HG03439 (cell line): ENCODE results near the gene PLCL1.

Source experiments
- ATAC-seq: cut with Tn5 transposase; IDR thresholded peaks from one replicate; pipeline ENCODE4 v1.9.1; 2021; ENCODE audit warnings: mild to moderate bottlenecking, moderate library complexity; ENCODE audit not compliant: unreplicated experiment

Gene PLCL1

DNA sequence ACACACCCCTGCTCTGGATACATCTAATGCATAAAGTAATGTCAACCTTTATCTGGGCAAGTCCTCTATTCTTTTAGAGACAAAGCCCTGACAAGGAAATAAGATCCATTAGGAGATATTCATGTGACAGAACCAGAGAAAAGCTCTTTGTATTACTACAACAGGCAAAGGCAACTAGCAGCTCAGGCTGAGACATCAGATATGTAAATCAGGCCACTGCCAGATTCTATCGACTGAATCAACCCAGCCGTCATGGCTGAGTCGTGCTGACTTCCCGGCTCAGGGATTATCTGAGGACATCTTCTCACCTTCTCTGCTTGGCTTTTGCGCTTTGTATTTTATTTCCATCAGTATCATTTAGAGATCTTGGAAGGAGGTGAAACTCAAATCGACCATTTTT lies 294.5 kb downstream of the PLCL1 start:
- ATAC-seq = no peak

DNA sequence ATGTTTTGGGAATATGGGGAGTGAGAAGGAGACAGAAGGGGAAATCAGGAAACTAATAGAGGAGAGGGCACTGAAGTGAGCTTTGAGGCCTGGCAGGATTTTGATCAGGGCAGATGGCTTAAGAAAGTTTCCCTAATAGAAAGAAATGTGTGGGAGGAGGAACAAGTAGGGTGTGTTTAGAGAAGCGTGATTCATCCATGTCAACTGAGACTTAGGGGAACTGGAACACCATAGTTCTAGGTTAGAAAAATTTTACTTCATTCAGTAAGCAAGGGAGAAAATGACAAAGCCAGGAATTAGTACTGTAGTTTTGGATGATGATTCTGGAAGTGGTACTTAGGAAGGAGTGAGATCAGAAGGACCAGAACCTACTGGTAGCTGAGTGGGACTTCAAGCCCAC lies 296.0 kb downstream of the PLCL1 start:
- no peak for ATAC-seq

GRCh38 chr2:198101688-198102087 lies 297.3 kb downstream of the PLCL1 start:
- ATAC-seq = no peak

GRCh38 chr2:198102120-198102519 lies 297.7 kb downstream of the PLCL1 start:
- ATAC-seq = no peak

DNA sequence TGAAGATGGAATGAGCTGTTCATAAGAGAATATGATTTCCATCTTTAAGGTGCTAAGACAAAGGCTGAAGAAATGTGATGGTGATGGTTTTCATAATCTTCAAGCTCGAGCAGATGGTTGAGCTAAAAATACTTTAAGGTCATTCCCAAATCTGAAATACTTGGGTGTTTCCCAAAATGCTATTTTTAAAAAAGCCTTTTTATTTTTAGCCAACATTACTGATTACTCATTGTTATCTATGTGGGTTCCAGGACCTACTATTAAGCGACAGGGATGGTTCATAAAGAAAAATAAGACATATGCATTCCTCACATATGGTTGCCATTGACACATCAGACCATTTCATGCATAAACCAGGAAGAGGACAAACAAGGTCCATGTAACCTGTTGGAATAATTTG lies 298.5 kb downstream of the PLCL1 start:
- ATAC-seq = no peak

GRCh38 chr2:198106621-198107385 lies 302.4 kb downstream of the PLCL1 start:
- no peak for ATAC-seq

GRCh38 chr2:198113316-198113715 lies 308.9 kb downstream of the PLCL1 start:
- no peak for ATAC-seq

- ATAC-seq = no peak
Measured at GRCh38 chr2:198114064-198114463, 309.7 kb downstream of the PLCL1 start.

DNA sequence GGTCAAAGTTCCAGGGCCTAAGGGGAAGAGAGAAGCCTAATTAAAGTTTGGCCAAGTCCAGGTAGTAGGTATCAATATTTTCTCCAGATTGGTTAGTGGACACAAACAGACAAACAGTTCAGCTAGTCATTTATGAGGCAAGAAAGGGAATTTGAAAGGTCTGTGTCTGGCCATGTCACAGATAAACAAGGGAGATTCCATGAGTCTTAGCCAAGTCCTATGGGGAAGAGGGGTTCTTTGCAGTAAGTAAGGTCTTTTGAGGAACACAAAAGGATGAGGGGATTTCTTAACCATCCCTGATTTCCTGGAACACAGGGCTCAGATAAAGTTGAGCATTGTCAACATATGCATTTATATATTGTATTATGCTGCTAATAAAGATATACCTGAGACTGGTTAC lies 310.8 kb downstream of the PLCL1 start:
- ATAC-seq = no peak

DNA sequence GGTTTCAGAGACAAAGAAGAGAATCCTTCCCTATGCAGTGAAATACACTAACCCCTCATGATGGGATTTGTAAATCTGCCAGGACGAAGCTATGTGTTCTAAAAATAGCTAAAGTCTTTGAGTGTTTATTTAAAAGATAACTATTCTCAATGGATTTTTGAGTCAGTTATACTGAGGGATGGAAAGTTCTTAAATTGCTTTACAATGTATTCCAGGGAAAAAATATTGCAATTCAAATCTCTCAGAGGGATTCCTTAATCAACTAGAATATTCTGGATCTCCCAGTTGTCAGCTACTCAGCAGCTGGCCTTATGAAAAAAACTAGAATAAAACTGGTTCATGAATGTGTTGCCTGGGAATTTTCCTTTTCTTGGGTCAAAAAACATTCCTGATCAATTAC lies 312.4 kb downstream of the PLCL1 start:
- ATAC-seq = no peak

DNA sequence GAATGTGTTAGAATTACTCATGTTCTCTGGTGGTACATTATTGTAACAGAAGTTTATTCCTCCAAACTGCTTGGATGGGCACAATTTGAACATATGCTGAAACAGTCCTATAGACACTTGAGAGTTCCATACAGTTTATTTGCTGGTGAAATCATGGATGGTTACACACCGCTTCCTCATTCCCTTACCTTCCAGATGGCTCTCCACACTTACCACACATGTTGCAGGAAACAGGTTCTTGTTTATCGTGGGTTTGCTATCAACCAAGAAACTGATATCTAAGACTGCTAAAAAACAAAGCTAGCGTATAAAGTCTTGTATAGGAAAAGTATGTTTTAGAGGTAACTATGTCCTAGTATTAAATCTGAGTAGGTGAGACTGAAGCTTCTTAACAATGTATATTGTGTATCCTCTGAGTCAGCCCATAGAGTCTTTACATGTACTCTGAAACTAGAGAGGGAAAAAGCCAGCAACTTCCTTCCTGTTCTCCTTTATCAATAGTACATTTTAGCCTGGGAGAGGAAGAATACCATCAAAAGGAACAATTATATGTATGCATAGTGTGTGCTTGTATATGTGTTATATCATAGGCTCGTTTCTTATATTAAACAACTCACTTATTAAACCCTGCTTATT lies 313.1 kb downstream of the PLCL1 start:
- ATAC-seq = no peak

- ATAC-seq = peak; percentile 67
Measured at GRCh38 chr2:198127627-198128026, 323.2 kb downstream of the PLCL1 start.

DNA sequence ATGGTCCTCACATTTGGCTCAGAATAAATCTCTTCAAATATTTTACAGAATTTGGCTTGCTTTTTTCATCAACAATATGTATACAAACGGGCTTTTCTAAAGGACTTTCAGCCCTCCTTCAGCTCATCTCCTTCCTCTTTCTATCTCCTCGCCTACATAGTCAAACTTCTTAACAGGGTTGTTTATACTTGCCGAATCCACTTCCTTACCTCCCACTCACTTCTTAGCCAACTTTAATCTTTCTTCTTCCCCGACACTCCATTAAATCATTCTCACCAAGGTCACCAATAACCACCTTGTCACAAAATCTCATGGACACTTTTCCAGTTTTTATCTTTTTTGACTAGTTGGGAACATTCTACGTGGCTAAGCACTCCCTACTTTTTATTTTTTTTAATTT lies 325.2 kb downstream of the PLCL1 start:
- no peak for ATAC-seq

- ATAC-seq = no peak
Measured at GRCh38 chr2:198134293-198134955, 330.0 kb downstream of the PLCL1 start.

DNA sequence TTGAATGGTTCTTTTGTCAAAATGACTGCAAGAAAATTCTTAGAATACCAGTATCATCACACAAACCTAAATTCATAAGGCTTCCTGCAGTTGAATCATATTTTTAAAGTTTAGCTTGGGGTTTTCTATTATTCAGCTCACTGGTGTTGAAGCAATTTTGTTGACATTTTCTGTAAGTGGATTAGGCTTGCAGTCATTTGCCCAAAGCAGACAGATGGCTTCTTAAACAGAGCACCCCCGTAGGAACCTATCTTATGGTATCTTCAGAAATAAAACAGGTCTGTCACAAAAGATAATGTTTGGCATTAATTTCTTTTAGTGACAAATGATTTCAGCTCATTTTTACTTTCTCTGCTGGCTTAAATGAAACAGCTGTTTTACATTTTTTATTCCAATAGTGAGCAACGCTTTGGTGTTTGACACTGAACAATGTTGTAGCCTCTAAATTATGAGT lies 331.1 kb downstream of the PLCL1 start:
- ATAC-seq = no peak

DNA sequence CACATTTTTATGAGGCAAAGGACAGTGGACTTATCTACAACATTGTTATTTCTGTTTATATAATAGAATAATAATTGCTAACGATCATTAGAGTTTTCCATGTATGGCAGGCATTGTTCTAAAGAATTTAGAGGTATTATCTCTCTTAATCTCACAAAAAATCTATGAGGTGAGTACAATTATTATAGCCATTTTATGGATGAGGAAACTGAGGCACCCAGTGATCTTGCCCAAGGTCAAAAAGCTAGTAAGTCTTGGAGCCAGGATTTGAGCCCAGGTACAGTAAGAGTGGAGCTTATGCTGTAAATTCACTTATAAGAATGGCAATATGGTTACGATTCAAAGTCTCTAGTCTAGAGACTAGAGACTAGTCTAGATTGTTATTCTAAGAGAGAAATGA lies 331.7 kb downstream of the PLCL1 start:
- no peak for ATAC-seq

GRCh38 chr2:198137733-198138132 lies 333.3 kb downstream of the PLCL1 start:
- no peak for ATAC-seq

DNA sequence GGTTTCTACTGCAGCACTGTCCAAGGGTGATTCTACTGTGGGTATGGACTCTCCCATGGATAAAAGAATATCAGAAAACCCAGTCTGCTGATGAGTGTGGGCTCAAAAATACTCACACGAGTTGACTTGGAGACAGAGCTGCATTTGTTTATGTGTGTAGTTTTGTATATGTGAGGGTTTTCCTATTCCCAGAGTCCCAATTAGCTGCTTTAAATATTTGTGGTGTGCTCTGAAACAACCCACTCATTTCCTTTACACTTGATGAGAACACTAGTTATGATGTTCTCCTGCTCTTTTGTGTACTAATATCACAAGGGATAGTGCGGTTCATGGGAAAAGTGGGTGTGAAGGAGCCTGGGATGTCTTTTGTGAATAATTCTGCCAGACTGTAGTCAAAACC lies 337.3 kb downstream of the PLCL1 start:
- no peak for ATAC-seq

DNA sequence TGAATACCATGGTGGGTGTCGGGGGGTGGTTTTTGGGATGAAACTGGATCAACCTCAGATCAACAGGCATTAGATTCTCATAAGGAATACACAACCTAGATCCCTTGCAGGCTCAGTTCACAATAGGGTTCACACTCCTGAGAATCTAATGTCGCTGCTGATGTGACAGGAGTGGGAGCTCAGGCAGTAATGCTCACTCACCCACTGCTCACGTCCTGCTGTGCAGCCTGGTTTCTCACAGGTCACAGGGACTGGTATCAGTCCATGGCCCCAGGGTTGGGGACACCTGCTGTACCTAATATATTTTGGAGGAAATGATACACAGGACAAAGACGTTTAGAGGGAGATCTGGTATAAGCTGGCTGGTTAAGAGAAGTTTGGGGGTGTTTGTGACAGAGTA lies 338.8 kb downstream of the PLCL1 start:
- ATAC-seq = no peak

GRCh38 chr2:198143793-198144192 lies 339.4 kb downstream of the PLCL1 start:
- ATAC-seq = no peak

GRCh38 chr2:198144660-198145059 lies 340.3 kb downstream of the PLCL1 start:
- ATAC-seq = no peak

GRCh38 chr2:198146346-198146940 lies 342.1 kb downstream of the PLCL1 start:
- ATAC-seq = no peak
